Panc1 (cell line): ENCODE data around the gene CHRNA1. TPM values are rescaled to one million over a fixed set of nuclear protein-coding genes. Genes with fewer than 3 reads are reported as not detected.

Experiments used
- ATAC-seq: fragments of 200-7000 bp; cut with Tn5 transposase; 2 replicates; pipeline ENCODE4 v1.9.1; 2020; ENCODE audit warnings: mild to moderate bottlenecking, moderate library complexity
- BruUV-seq: library from RNA; stranded (reverse); fragments of 400-500 nt; replicated peaks from 2 replicates; lab custom pipeline; 2021; lab: Mats Ljungman, UMichigan
- CTCF ChIA-PET: fragments of 300-600 bp; sonication (Branson Sonifier 250); formaldehyde crosslinking; loops from one replicate; lab custom pipeline; 2022; ENCODE audit warnings: antibody characterized with exemption; lab: Charles Lee
- POLR2A ChIA-PET: fragments of 300-600 bp; sonication (Branson Sonifier 250); formaldehyde crosslinking; loops from one replicate; lab custom pipeline; 2022; ENCODE audit warnings: antibody characterized with exemption; lab: Charles Lee
- DNase-seq: peaks from one replicate; pipeline ENCODE4 v3.0.0-alpha.2; 2010; ENCODE audit warnings: low read depth, low spot score
- H3K27ac ChIP-seq: 2 replicates; pipeline ENCODE4 v1.5.1; 2011; ENCODE audit warnings: mild to moderate bottlenecking, low read length, inconsistent platforms
- H3K27me3 ChIP-seq: fragments of 200-500 bp; sonication (Bioruptor generic); 2 replicates; pipeline ENCODE4 v1.6.0; 2014; ENCODE audit warnings: low read length, inconsistent platforms; ENCODE audit not compliant: control insufficient read depth, insufficient read depth
- H3K36me3 ChIP-seq: fragments of 200-500 bp; sonication (Bioruptor generic); 2 replicates; pipeline ENCODE4 v1.5.1; 2014; ENCODE audit warnings: inconsistent platforms, mild to moderate bottlenecking, low read length, moderate library complexity; ENCODE audit not compliant: control insufficient read depth, insufficient read depth
- H3K4me1 ChIP-seq: 2 replicates; pipeline ENCODE4 v1.5.1; 2011; ENCODE audit warnings: inconsistent platforms, mild to moderate bottlenecking, low read length, moderate library complexity; ENCODE audit not compliant: control insufficient read depth, insufficient read depth
- H3K4me3 ChIP-seq, 2 experiments: 2 replicates each; pipeline ENCODE4 v1.5.1; 2011 to 2012; ENCODE audit warnings: low read depth in 2 of 2, low read length in 2 of 2, mild to moderate bottlenecking in 2 of 2, inconsistent platforms in 1 of 2, moderate library complexity in 1 of 2
- H3K9me3 ChIP-seq: fragments of 200-500 bp; sonication (Bioruptor generic); 2 replicates; pipeline ENCODE4 v1.5.1; 2014; ENCODE audit warnings: low read depth, mild to moderate bottlenecking, inconsistent platforms, low read length, moderate library complexity; ENCODE audit not compliant: control insufficient read depth, insufficient read depth
- POLR2AphosphoS5 ChIP-seq: IDR thresholded peaks from 2 replicates; pipeline ENCODE4 v1.6.1; 2012; ENCODE audit warnings: mild to moderate bottlenecking, low read depth, low read length, moderate library complexity
- SIN3A ChIP-seq: IDR thresholded peaks from 2 replicates; pipeline ENCODE4 v1.6.1; 2012; ENCODE audit warnings: low read depth, mild to moderate bottlenecking, low read length, moderate library complexity, borderline replicate concordance; ENCODE audit not compliant: insufficient read depth
- TCF7L2 ChIP-seq: IDR thresholded peaks from 2 replicates; pipeline ENCODE4 v1.6.1; 2011; ENCODE audit warnings: mild to moderate bottlenecking, low read depth, low read length, inconsistent platforms
- in situ Hi-C: cut with HindIII; loops from 2 replicates; pipeline ENCODE4 v1.10.0; 2016; ENCODE audit warnings: low sequenced_read_pairs, low pct_unique_long_range_greater_than_20kb
- intact Hi-C: fragments of 100-400 bp; cut with micrococcal nuclease; formaldehyde crosslinking; loops from one replicate; pipeline ENCODE4 v1.10.0; 2022; ENCODE audit not compliant: unreplicated experiment
- total RNA-seq: library from RNA; stranded (reverse); gene quantifications from one replicate; pipeline ENCODE4 v1.2.1, GENCODE V29; 2021; ENCODE audit not compliant: unreplicated experiment
- TF ChIP-seq, protein P1 (sequence below): fragments of 450-650 bp; IDR thresholded peaks from 2 replicates; pipeline ENCODE4 v1.5.1; 2017; ENCODE audit warnings: mild to moderate bottlenecking
- TF ChIP-seq, protein P2 (sequence below), 2 experiments: IDR thresholded peaks; 2 replicates each; pipeline ENCODE4 v1.6.1; 2011 to 2012; ENCODE audit warnings: low read depth in 2 of 2, control low read depth in 1 of 2, low read length in 1 of 2, mild to moderate bottlenecking in 1 of 2, moderate library complexity in 1 of 2; ENCODE audit not compliant: insufficient read depth in 1 of 2

The CHRNA1 gene
- total RNA-seq, 1 experiment from 2014 or later = not detected

DNA sequence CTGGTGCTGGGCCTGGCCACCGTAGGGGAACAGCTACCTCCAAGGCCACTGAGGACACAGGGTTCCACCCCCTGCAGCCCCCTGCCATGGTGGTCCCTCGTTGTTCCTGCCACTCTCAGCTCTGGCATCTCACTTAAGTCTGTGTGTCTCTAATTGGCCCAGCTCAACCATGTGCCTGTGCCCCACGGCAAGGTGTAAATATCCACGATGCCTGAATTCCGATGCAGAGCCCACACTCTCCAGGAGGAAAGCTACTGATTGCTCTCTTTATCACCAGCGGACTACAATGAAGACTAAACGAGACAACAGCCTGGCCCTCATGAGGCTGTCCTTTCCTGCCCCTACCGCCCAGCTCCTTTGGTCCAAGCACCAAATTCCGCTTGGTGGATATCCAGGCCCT lies 17.0 kb upstream of the CHRNA1 start:
- H3K4me1 ChIP-seq = no peaks in the 10 kb centered on the region
- no peak for DNase-seq
- ChIA-PET CTCF (interaction anchor here (0.6 kb wide), 1 partner anchor 10 kb away, joined by 3 read pairs; no protein-coding TSS in a partner anchor), POLR2A (no interaction called here)
- H3K4me3 ChIP-seq = no peak overlapping the region
- TF ChIP-seq, protein P1, sequence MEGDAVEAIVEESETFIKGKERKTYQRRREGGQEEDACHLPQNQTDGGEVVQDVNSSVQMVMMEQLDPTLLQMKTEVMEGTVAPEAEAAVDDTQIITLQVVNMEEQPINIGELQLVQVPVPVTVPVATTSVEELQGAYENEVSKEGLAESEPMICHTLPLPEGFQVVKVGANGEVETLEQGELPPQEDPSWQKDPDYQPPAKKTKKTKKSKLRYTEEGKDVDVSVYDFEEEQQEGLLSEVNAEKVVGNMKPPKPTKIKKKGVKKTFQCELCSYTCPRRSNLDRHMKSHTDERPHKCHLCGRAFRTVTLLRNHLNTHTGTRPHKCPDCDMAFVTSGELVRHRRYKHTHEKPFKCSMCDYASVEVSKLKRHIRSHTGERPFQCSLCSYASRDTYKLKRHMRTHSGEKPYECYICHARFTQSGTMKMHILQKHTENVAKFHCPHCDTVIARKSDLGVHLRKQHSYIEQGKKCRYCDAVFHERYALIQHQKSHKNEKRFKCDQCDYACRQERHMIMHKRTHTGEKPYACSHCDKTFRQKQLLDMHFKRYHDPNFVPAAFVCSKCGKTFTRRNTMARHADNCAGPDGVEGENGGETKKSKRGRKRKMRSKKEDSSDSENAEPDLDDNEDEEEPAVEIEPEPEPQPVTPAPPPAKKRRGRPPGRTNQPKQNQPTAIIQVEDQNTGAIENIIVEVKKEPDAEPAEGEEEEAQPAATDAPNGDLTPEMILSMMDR = no peak
- TF ChIP-seq POLR2AphosphoS5 (no peak), TCF7L2 (no peak), SIN3A (no peak)
- TF ChIP-seq, protein P2, sequence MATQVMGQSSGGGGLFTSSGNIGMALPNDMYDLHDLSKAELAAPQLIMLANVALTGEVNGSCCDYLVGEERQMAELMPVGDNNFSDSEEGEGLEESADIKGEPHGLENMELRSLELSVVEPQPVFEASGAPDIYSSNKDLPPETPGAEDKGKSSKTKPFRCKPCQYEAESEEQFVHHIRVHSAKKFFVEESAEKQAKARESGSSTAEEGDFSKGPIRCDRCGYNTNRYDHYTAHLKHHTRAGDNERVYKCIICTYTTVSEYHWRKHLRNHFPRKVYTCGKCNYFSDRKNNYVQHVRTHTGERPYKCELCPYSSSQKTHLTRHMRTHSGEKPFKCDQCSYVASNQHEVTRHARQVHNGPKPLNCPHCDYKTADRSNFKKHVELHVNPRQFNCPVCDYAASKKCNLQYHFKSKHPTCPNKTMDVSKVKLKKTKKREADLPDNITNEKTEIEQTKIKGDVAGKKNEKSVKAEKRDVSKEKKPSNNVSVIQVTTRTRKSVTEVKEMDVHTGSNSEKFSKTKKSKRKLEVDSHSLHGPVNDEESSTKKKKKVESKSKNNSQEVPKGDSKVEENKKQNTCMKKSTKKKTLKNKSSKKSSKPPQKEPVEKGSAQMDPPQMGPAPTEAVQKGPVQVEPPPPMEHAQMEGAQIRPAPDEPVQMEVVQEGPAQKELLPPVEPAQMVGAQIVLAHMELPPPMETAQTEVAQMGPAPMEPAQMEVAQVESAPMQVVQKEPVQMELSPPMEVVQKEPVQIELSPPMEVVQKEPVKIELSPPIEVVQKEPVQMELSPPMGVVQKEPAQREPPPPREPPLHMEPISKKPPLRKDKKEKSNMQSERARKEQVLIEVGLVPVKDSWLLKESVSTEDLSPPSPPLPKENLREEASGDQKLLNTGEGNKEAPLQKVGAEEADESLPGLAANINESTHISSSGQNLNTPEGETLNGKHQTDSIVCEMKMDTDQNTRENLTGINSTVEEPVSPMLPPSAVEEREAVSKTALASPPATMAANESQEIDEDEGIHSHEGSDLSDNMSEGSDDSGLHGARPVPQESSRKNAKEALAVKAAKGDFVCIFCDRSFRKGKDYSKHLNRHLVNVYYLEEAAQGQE (IDR thresholded peaks at IDR 0.05; ENCODE audit: insufficient read depth in 1 of 2, low read depth in 2 of 2, low read length in 1 of 2) = no peak
- ATAC-seq = no peak
- no TSS peak for BruUV-seq
- no peaks in the 10 kb centered on the region for H3K9me3 ChIP-seq
- in situ Hi-C loops = loop anchor here (25.0 kb wide), 1 partner anchor 181 kb away; no protein-coding TSS in a partner anchor
- no peaks in the 10 kb centered on the region for H3K36me3 ChIP-seq
- intact Hi-C loops = no loop called here
- H3K27me3 ChIP-seq = no peaks in the 10 kb centered on the region
- no peak overlapping the region for H3K27ac ChIP-seq

DNA sequence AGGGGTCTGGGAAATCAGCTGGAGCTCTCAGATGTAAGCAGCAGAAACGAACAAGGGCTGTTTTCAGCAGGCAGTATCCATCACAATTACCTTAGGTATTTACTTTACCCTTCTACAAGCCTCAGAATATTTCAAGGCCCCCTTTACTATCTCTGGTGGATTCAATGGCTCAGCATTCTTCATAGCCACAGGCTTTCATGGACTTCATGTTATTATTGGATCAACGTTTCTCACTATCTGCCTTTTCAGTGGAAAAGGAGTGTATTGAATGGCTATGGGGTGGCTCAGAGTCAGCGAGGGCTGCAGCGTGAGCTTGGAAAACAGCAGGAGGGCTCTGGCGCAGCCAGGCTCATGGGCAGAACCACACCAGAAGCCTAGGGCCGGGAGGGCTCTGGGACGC lies 16.6 kb upstream of the CHRNA1 start:
- ChIA-PET CTCF (interaction anchor here (0.6 kb wide), 1 partner anchor 9 kb away, joined by 3 read pairs; no protein-coding TSS in a partner anchor), POLR2A (no interaction called here)
- H3K27ac ChIP-seq = no peak overlapping the region
- no TSS peak for BruUV-seq
- TF ChIP-seq SIN3A (no peak), POLR2AphosphoS5 (no peak), TCF7L2 (no peak)
- TF ChIP-seq, protein P1 = no peak
- TF ChIP-seq, protein P2 (IDR thresholded peaks at IDR 0.05; ENCODE audit: insufficient read depth in 1 of 2, low read depth in 2 of 2, low read length in 1 of 2) = no peak
- H3K4me1 ChIP-seq = no peaks in the 10 kb centered on the region
- H3K27me3 ChIP-seq = no peaks in the 10 kb centered on the region
- in situ Hi-C loops = loop anchor here (25.0 kb wide), 1 partner anchor 181 kb away; no protein-coding TSS in a partner anchor
- DNase-seq = no peak
- no peaks in the 10 kb centered on the region for H3K36me3 ChIP-seq
- no peak for ATAC-seq
- intact Hi-C loops = no loop called here
- no peaks in the 10 kb centered on the region for H3K9me3 ChIP-seq
- no peak overlapping the region for H3K4me3 ChIP-seq
